HEK293 (cell line): ENCODE results near the gene TMEM184A.

Source experiments
- CTCF ChIA-PET: fragments of 350-600 bp; formaldehyde crosslinking; extraction: SDS; loops from one replicate; lab custom pipeline; 2021; ENCODE audit warnings: antibody characterized with exemption; lab: Yijun Ruan, JAX
- POLR2A ChIA-PET: fragments of 300-600 bp; formaldehyde crosslinking; extraction: SDS; loops from one replicate; lab custom pipeline; 2020; ENCODE audit warnings: antibody characterized with exemption, inconsistent platforms; lab: Yijun Ruan, JAX
- H3K27ac ChIP-seq: fragments of 200-500 bp; sonication (Bioruptor generic); 2 replicates; pipeline ENCODE4 v1.5.1; 2014; ENCODE audit warnings: low read depth, low read length, control low read depth, inconsistent platforms; ENCODE audit errors: extremely low read depth
- H3K36me3 ChIP-seq, 2 experiments: fragments of 200-500 bp in 1 of 2; sonication (Bioruptor generic) in 1 of 2; 1 replicate in 1 of 2; 2 replicates in 1 of 2; pipeline ENCODE4 v1.5.1; 2014 to 2017; ENCODE audit warnings: inconsistent platforms in 2 of 2, low read length in 2 of 2; ENCODE audit not compliant: control insufficient read depth in 2 of 2, insufficient read depth in 1 of 2
- H3K4me1 ChIP-seq: fragments of 200-500 bp; sonication (Bioruptor generic); 2 replicates; pipeline ENCODE4 v1.5.1; 2014; ENCODE audit warnings: mild to moderate bottlenecking, low read length, inconsistent platforms; ENCODE audit not compliant: control insufficient read depth, insufficient read depth
- H3K4me3 ChIP-seq: 2 replicates; pipeline ENCODE4 v1.5.1; 2011; ENCODE audit warnings: low read depth, mild to moderate bottlenecking, control low read depth, low read length, moderate library complexity
- H3K9me3 ChIP-seq: fragments of 200-500 bp; sonication (Bioruptor generic); 2 replicates; pipeline ENCODE4 v1.5.1; 2014; ENCODE audit warnings: low read depth, low read length, inconsistent platforms; ENCODE audit not compliant: control insufficient read depth, insufficient read depth
- FEZF1 ChIP-seq: fragments of 450-650 bp; formaldehyde crosslinking; IDR thresholded peaks from 2 replicates; pipeline ENCODE4 v1.5.1; 2016; ENCODE audit warnings: missing biosample characterization, missing genetic modification characterization
- MEIS1 ChIP-seq: sonication (generic); formaldehyde crosslinking; IDR thresholded peaks from 2 replicates; pipeline ENCODE4 v1.8.1; 2022; ENCODE audit warnings: missing genetic modification reagents, mild to moderate bottlenecking, borderline replicate concordance
- PRDM6 ChIP-seq: fragments of 450-650 bp; formaldehyde crosslinking; IDR thresholded peaks from 2 replicates; pipeline ENCODE4 v1.5.1; 2017; ENCODE audit warnings: missing biosample characterization, missing genetic modification characterization
- YY2 ChIP-seq: fragments of 450-650 bp; formaldehyde crosslinking; IDR thresholded peaks from 2 replicates; pipeline ENCODE4 v1.5.1; 2016; ENCODE audit warnings: missing biosample characterization, missing genetic modification characterization
- ZNF174 ChIP-seq: fragments of 450-650 bp; formaldehyde crosslinking; IDR thresholded peaks from 2 replicates; pipeline ENCODE4 v1.5.0; 2017; ENCODE audit warnings: missing biosample characterization, mild to moderate bottlenecking, missing genetic modification characterization
- ZNF18 ChIP-seq: fragments of 450-650 bp; formaldehyde crosslinking; IDR thresholded peaks from 2 replicates; pipeline ENCODE4 v1.5.1; 2016; ENCODE audit warnings: missing biosample characterization, missing genetic modification characterization
- ZNF214 ChIP-seq: fragments of 450-650 bp; formaldehyde crosslinking; IDR thresholded peaks from 2 replicates; pipeline ENCODE4 v1.5.1; 2017; ENCODE audit warnings: missing biosample characterization, mild to moderate bottlenecking, missing genetic modification characterization, borderline replicate concordance
- ZNF221 ChIP-seq: fragments of 450-650 bp; formaldehyde crosslinking; IDR thresholded peaks from 2 replicates; pipeline ENCODE4 v1.5.1; 2017; ENCODE audit warnings: missing biosample characterization, missing genetic modification characterization, borderline replicate concordance
- ZNF266 ChIP-seq: fragments of 450-650 bp; formaldehyde crosslinking; IDR thresholded peaks from 2 replicates; pipeline ENCODE4 v1.5.1; 2016; ENCODE audit warnings: missing biosample characterization, missing genetic modification characterization, low read depth
- ZNF398 ChIP-seq: fragments of 450-650 bp; formaldehyde crosslinking; IDR thresholded peaks from 2 replicates; pipeline ENCODE4 v1.5.1; 2017; ENCODE audit warnings: missing biosample characterization, missing genetic modification characterization
- ZNF488 ChIP-seq: fragments of 450-650 bp; formaldehyde crosslinking; IDR thresholded peaks from 2 replicates; pipeline ENCODE4 v1.5.1; 2016; ENCODE audit warnings: missing biosample characterization, missing genetic modification characterization
- ZNF501 ChIP-seq: fragments of 450-650 bp; formaldehyde crosslinking; IDR thresholded peaks from 2 replicates; pipeline ENCODE4 v1.5.1; 2016; ENCODE audit warnings: missing biosample characterization, missing genetic modification characterization
- ZNF521 ChIP-seq: fragments of 450-650 bp; formaldehyde crosslinking; IDR thresholded peaks from 2 replicates; pipeline ENCODE4 v1.5.1; 2017; ENCODE audit warnings: missing biosample characterization, mild to moderate bottlenecking, missing genetic modification characterization
- ZNF561 ChIP-seq: fragments of 450-650 bp; IDR thresholded peaks from 2 replicates; pipeline ENCODE4 v1.5.1; 2018; ENCODE audit warnings: missing biosample characterization, missing genetic modification characterization, borderline replicate concordance
- ZNF571 ChIP-seq: fragments of 450-650 bp; formaldehyde crosslinking; IDR thresholded peaks from 2 replicates; pipeline ENCODE4 v1.5.0; 2017; ENCODE audit warnings: missing biosample characterization, missing genetic modification characterization
- ZNF623 ChIP-seq: fragments of 450-650 bp; formaldehyde crosslinking; IDR thresholded peaks from 2 replicates; pipeline ENCODE4 v1.5.1; 2016; ENCODE audit warnings: missing biosample characterization, missing genetic modification characterization
- ZNF660 ChIP-seq: fragments of 450-650 bp; IDR thresholded peaks from 2 replicates; pipeline ENCODE4 v1.5.1; 2018; ENCODE audit warnings: missing biosample characterization, mild to moderate bottlenecking, missing genetic modification characterization
- ZNF677 ChIP-seq: fragments of 450-650 bp; IDR thresholded peaks from 2 replicates; pipeline ENCODE4 v1.5.0; 2018; ENCODE audit warnings: missing biosample characterization, mild to moderate bottlenecking, missing genetic modification characterization, moderate library complexity
- ZNF747 ChIP-seq: fragments of 450-650 bp; formaldehyde crosslinking; IDR thresholded peaks from 2 replicates; pipeline ENCODE4 v1.5.1; 2016; ENCODE audit warnings: missing biosample characterization, missing genetic modification characterization
- ZNF768 ChIP-seq: fragments of 450-650 bp; formaldehyde crosslinking; IDR thresholded peaks from 2 replicates; pipeline ENCODE4 v1.5.1; 2018; ENCODE audit warnings: missing biosample characterization, mild to moderate bottlenecking, missing genetic modification characterization
- TF ChIP-seq, protein P1 (sequence below): fragments of 450-650 bp; formaldehyde crosslinking; IDR thresholded peaks from 2 replicates; pipeline ENCODE4 v1.5.1; 2016; ENCODE audit warnings: missing biosample characterization, missing genetic modification characterization
- TF ChIP-seq, protein P2 (sequence below): fragments of 450-650 bp; formaldehyde crosslinking; IDR thresholded peaks from 2 replicates; pipeline ENCODE4 v1.5.1; 2016; ENCODE audit warnings: missing biosample characterization, missing genetic modification characterization

The TMEM184A gene

DNA sequence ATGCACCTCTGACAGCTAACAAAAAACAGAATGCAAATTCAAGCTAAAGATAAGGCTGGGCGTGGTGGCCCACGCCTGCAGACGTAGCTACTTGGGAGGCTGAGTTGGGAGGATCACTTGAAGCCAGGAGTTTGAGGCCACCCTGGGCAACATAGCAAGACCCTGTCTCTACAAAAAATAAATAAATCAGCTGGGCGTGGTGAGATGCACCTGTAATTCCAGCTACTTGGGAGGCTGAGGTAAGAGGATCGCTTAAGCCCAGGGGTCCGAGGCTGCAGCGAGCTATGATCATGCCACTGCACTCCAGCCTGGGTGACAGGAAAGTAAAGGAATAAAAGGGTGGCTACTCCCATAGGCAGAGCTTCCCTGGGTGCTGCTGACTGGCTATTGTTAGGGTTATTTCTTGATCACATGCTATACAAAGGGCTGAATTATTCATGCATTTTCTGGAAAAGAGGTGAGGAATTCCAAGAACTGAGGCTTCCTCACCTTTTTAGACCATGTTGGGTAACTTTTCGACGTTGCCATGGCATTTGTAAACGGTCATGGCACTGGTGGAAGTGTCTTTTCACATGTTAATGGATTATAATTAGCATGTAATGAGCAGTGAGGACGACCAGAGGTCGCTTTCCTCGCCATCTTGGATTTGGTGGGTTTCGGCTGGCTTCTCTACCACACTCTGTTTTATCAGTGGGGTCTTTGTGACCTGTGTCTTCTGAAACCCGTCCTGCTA lies 20.7 kb upstream of the TMEM184A start:
- ChIA-PET POLR2A (interaction anchor here (0.6 kb wide), 1 partner anchor 742 kb away, joined by 3 read pairs; no protein-coding TSS in a partner anchor), CTCF (interaction anchor here (1.0 kb wide), 1 partner anchor 771 kb away, joined by 3 read pairs; no protein-coding TSS in a partner anchor)
- Histone ChIP-seq H3K9me3 (no peaks in the 10 kb centered on the region), H3K4me1 (no peaks in the 10 kb centered on the region), H3K36me3 (no peaks in the 10 kb centered on the region), H3K27ac (no peak overlapping the region), H3K4me3 (no peak overlapping the region)
- TF ChIP-seq FEZF1 (tag by site-specific recombination) (no peak), ZNF221 (tag by site-specific recombination) (no peak), ZNF521 (tag by site-specific recombination) (no peak), ZNF18 (tag by site-specific recombination) (no peak), ZNF398 (tag by site-specific recombination) (no peak), ZNF501 (tag by site-specific recombination) (no peak), ZNF174 (tag by site-specific recombination) (no peak), ZNF488 (tag by site-specific recombination) (no peak), ZNF660 (tag by site-specific recombination) (no peak)

DNA sequence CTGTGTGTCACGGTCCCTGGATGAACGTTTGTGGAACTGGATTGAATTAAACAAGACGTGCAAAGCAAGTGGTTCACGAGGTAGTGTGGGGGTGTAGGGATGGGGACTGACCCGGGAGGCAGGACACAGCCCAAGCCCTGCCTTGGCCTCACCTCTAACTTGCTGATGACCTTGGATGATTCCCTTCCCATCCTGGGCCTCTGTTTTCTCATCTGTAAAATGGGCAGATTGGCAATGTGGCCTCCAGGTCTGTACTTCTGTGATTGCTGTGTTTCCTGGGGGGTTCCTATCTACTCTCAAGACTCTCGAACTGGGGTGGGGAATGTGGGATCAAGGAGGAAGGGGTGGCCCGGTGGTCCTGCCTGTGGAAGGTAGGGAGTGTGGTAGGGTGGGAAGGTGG lies 19.8 kb upstream of the TMEM184A start:
- ChIA-PET POLR2A (no interaction called here), CTCF (interaction anchor here (0.7 kb wide), 1 partner anchor 40 kb away, joined by 3 read pairs; no protein-coding TSS in a partner anchor)
- Histone ChIP-seq H3K4me1 (0 out of 2 replicates have a peak, but pooled peaks cover 3% of the 10 kb centered on the region), H3K9me3 (no peaks in the 10 kb centered on the region), H3K4me3 (no peak overlapping the region), H3K27ac (no peak overlapping the region), H3K36me3 (no peaks in the 10 kb centered on the region)
- TF ChIP-seq, protein P1, sequence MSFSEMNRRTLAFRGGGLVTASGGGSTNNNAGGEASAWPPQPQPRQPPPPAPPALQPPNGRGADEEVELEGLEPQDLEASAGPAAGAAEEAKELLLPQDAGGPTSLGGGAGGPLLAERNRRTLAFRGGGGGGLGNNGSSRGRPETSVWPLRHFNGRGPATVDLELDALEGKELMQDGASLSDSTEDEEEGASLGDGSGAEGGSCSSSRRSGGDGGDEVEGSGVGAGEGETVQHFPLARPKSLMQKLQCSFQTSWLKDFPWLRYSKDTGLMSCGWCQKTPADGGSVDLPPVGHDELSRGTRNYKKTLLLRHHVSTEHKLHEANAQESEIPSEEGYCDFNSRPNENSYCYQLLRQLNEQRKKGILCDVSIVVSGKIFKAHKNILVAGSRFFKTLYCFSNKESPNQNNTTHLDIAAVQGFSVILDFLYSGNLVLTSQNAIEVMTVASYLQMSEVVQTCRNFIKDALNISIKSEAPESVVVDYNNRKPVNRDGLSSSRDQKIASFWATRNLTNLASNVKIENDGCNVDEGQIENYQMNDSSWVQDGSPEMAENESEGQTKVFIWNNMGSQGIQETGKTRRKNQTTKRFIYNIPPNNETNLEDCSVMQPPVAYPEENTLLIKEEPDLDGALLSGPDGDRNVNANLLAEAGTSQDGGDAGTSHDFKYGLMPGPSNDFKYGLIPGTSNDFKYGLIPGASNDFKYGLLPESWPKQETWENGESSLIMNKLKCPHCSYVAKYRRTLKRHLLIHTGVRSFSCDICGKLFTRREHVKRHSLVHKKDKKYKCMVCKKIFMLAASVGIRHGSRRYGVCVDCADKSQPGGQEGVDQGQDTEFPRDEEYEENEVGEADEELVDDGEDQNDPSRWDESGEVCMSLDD (tag by site-specific recombination) = no peak
- TF ChIP-seq MEIS1 (CRISPR knock-in tag) = no peak
- no peak for TF ChIP-seq ZNF571
- TF ChIP-seq ZNF623 (tag by site-specific recombination) = no peak
- TF ChIP-seq ZNF266 (tag by site-specific recombination) = no peak
- TF ChIP-seq ZNF214 (tag by site-specific recombination) = no peak
- TF ChIP-seq PRDM6 (tag by site-specific recombination) = no peak
- no peak for TF ChIP-seq ZNF561 (tag by site-specific recombination)
- TF ChIP-seq ZNF747 (tag by site-specific recombination) = no peak
- TF ChIP-seq, protein P2, sequence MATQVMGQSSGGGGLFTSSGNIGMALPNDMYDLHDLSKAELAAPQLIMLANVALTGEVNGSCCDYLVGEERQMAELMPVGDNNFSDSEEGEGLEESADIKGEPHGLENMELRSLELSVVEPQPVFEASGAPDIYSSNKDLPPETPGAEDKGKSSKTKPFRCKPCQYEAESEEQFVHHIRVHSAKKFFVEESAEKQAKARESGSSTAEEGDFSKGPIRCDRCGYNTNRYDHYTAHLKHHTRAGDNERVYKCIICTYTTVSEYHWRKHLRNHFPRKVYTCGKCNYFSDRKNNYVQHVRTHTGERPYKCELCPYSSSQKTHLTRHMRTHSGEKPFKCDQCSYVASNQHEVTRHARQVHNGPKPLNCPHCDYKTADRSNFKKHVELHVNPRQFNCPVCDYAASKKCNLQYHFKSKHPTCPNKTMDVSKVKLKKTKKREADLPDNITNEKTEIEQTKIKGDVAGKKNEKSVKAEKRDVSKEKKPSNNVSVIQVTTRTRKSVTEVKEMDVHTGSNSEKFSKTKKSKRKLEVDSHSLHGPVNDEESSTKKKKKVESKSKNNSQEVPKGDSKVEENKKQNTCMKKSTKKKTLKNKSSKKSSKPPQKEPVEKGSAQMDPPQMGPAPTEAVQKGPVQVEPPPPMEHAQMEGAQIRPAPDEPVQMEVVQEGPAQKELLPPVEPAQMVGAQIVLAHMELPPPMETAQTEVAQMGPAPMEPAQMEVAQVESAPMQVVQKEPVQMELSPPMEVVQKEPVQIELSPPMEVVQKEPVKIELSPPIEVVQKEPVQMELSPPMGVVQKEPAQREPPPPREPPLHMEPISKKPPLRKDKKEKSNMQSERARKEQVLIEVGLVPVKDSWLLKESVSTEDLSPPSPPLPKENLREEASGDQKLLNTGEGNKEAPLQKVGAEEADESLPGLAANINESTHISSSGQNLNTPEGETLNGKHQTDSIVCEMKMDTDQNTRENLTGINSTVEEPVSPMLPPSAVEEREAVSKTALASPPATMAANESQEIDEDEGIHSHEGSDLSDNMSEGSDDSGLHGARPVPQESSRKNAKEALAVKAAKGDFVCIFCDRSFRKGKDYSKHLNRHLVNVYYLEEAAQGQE (tag by site-specific recombination) = no peak
- no peak for TF ChIP-seq ZNF768
- no peak for TF ChIP-seq YY2 (tag by site-specific recombination)
- no peak for TF ChIP-seq ZNF677 (tag by site-specific recombination)
